ENCODE data around the gene CDK7.

GRCh38 chr5:69276422-69277174 is 41.9 kb downstream of the CDK7 start:
- TF ChIP-seq CTCF (IDR thresholded peaks at IDR 0.05) (no peak), POLR2AphosphoS5 (IDR thresholded peaks at IDR 0.05) (peak; percentile 73)
